ENCODE measurements around the gene CBR3.
A peak's percentile ranks its signal among the peaks of the same experiment; 100 is the strongest.
"Not testable (repeated sequence)": the region's sequence is repeated elsewhere in the genome, so short reads cannot be mapped to it uniquely, and the experiment has no call there.

CBR3 gene

GRCh38 chr21:36134803-36135390 is at the start of gene CBR3:
Gene CBR3, plus strand, starts transcription at chr21:36135079. Its CDS starts 114 bp downstream, at chr21:36135193.
- no peak for DNase-seq (ENCODE audit: low read depth in 2 of 2)

- DNase-seq (ENCODE audit: low read depth in 2 of 2) = no peak
These were observed 47.3 kb upstream of the CBR3 start for GRCh38 chr21:36087362-36088138.

GRCh38 chr21:36089946-36090345 is 44.9 kb upstream of the CBR3 start:
- no peak for DNase-seq (ENCODE audit: low read depth in 2 of 2)

DNA sequence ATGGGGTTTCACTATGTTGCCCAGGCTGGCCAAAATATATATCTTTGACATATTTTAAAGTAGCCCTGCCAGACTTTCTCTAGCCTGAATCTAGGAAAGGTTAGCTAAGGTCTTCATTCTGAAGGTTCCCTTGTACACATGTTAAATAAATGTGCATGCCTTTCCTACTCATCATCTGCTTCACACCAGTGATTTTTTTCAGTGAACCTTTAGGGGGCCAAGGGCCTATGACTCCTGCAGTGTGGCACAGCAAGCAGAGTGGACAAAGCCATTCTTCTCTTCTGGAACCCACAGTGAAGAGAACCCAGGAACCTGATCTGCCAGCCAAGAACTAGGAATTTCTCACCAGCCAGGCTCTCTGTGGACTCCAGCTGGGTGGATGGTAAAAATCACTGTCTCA is 42.2 kb upstream of the CBR3 start:
- DNase-seq (ENCODE audit: low read depth in 2 of 2) = no peak

GRCh38 chr21:36093512-36093911 is 41.4 kb upstream of the CBR3 start:
- no peak for DNase-seq (ENCODE audit: low read depth in 2 of 2)

DNA sequence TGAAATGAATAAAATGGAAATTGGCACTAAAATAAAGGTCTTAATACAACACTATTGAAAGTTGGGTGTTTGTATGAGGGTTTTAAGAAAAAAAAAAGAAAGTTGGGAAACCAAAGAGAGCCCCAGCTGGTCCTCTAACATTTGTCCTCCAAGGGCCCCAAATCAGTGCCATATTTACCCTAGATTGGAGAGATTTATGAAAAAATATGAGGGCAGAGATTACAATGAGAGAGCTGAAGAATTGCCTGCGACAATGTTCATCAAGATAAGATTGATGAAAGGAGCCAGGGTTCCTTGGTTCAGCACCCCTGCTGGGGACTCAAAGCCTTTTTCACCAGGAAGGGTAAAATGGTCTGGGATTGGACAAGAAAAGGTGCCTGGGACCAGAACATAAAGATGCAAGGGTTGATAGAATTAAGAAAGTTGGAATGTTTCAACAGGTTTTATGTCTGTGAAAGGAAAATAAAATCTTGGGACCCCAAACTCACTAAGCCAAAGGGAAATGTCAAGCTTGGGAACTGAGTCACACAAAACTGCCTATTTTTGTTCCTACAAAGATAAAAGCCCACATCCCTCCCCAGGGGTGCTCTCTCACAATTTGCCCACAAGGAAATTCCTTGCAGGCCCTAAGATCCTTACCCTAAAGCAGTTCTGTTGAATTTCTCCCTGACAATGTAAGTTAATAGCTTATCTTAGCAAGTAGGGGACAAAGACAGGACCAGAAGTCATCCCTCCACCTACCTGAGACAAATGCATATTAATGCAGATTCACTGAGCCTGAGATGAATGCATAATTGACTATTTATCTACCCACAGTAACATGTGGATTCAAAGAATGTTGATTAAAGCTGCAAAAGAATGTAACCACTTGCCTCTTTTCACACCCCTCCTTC is 38.2 kb upstream of the CBR3 start:
- no peak for DNase-seq (ENCODE audit: low read depth in 2 of 2)

- no peak for DNase-seq (ENCODE audit: low read depth in 2 of 2)
These were observed 37.3 kb upstream of the CBR3 start for GRCh38 chr21:36097427-36098181.

- no peak for DNase-seq (ENCODE audit: low read depth in 2 of 2)
These were observed 36.7 kb upstream of the CBR3 start for GRCh38 chr21:36098182-36098532.

- DNase-seq (ENCODE audit: low read depth in 2 of 2) = no peak
These were observed 35.9 kb upstream of the CBR3 start for GRCh38 chr21:36099000-36099399.

DNA sequence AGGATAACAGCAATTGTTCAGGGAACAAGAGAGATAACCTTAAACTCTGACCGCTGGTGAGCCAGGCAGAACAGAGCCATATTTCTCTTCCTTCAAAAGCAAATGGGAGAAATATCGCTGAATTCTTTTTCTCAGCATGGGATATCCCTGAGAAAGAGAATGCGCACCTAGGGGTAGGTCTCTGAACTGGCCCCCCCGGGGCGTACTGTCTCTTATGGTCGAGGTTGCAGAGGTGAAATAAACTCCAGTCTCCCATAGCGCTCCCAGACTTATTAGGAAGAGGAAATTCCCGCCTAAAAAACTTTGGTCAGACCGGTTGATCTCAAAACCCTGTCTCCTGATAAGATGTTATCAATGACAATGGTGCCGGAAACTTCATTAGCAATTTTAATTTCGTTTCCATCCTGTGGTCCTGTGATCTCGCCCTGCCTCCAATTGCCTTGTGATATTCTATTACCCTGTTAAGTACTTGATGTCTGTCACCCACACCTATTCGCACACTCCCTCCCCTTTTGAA is 35.1 kb upstream of the CBR3 start:
- DNase-seq (ENCODE audit: low read depth in 2 of 2) = not testable (repeated sequence)

GRCh38 chr21:36100971-36101641 is 33.8 kb upstream of the CBR3 start:
- DNase-seq (ENCODE audit: low read depth in 2 of 2) = no peak

- no peak for DNase-seq (ENCODE audit: low read depth in 2 of 2)
These were observed 31.4 kb upstream of the CBR3 start for GRCh38 chr21:36103434-36103833.

DNA sequence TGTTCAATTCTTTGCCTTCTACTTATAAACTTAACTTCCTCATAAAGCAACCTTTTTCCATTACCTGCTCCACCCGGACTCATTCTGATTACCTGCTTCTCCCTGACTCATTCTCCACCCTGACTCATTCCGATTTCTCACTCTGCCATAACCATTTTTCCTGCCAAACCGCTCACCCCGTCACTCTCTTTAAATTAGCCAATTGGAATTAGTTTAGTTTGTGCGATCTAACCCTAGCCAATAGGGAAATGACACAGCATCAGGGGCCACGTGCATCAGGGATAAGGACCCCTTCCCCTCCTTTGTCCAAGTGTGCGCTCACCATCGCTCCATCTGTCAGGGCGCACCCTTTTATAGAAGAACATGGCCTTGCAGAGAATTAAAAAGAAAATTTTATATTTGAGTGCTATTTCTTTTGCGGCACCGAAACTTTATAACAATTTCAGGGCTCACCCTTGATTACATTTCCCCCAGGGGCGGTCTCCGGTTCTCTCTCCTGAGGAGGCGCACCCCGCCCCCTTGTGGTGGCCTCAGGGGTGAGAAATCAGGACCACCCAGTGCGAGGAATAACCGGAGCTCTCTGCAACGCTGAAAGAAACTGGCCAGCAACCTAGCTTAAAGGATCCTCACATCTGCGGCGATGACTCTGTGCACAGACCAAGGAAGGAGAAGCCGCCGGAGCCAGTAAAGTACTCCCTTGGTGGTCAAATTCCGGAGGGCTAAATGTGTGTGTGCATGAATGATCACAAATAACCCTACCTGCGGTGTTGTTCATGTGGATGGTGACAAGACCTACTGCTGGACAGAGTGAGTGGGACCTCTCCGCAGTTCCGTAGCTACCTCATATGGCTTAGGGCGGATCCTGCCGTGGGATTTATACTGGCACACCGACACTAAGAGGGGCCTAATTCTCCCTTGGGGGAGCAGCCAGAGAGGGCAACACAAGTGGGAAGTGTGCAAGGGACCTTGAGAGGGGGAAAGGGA is 30.3 kb upstream of the CBR3 start:
- peak; percentile 7 to 39 for DNase-seq (ENCODE audit: low read depth in 2 of 2)

DNA sequence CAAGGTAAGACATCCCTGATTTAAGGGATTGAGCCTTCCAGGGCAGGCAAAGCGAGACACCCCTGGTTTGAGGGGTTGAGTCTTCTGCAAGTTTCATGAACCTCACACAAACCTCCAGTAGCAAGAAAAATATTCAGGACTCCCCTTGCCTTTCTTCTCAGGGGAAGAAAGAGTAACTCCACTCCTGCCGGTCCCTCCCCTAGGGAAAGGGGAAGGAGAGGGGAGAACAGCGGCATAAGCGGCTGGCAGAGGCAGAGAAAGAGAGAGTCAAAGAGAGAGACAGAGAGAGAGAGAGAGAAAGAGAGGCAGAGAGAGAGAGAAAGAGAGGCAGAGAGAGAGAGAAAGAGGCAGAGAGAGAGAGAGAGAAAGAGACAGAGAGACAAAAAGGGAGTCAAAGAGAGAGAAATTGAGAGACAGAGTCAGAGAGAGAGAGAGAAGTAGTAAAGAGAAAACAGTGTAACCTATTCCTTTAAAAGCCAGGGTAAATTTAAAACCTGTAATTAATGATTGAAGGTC is 29.5 kb upstream of the CBR3 start:
- no peak for DNase-seq (ENCODE audit: low read depth in 2 of 2)

- DNase-seq (ENCODE audit: low read depth in 2 of 2) = no peak
These were observed 25.0 kb upstream of the CBR3 start for GRCh38 chr21:36109868-36110267.

DNA sequence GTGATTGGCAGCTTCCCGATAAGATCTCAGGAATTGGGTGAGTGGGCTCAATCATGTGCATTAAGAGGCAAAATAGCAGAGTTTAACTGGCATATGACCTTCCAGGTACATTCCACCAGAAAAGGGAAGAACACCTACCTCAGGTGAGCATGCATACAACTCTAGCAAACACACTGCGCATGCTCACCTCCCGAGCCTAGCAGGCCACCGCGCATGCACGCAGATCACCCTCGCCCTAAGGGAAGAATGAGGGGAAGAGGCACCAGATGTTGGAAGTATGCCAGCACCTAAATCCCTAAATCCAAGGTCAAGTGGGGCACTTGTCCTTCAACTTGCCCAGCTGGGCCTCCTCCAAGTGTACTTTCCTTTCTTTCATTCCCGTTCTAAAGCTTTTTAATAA is 23.6 kb upstream of the CBR3 start:
- DNase-seq (ENCODE audit: low read depth in 2 of 2) = no peak

DNA sequence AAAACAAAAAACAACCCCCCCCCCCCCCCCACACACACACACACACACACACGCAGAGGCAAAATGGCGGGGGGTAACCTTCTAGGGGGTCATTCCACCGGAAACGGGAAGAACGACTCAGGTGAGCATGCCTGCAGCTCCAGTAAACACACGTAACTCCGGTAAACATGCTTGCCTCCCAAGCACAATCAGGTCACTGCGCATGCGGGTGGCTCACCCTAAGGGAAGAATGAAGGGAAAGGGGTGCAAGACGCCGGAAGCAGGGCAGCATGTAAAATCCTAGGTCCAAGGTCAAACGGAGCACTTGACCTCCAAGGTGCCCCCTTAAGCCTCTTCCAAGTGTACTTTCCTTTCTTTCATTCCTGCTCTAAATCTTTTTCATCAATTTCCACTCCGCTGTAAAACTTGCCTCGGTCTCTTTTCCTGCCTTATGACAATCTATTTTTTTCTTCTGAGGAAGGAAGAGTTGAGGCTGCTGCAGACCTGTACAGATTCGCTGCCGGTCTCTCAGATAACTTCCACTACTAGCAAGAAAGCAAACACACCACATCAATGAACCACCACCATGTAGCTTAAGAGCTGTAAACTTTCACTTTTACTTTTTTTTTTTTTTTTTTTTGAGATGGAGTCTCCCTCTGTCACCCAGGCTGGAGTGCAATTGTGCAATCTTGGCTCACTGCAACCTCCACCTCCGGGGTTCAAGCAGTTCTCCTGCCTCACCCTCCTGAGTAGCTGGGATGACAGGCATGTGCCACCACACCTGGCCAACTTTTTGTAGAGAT is 21.0 kb upstream of the CBR3 start:
- DNase-seq (ENCODE audit: low read depth in 2 of 2) = peak in 1 of 2 donors; percentile 26

- no peak for DNase-seq (ENCODE audit: low read depth in 2 of 2)
These were observed 19.6 kb upstream of the CBR3 start for GRCh38 chr21:36115138-36115730.
